ENCODE data around the gene GMPS. TPM values are rescaled to one million over a fixed set of nuclear protein-coding genes. Genes with fewer than 3 reads are reported as not detected.

The GMPS gene
- total and polyA plus RNA-seq, 2 donors (not counting 3 experiments of a cell fraction or from before 2014, with no cell fraction given) = 18.7 to 67.5 TPM

DNA sequence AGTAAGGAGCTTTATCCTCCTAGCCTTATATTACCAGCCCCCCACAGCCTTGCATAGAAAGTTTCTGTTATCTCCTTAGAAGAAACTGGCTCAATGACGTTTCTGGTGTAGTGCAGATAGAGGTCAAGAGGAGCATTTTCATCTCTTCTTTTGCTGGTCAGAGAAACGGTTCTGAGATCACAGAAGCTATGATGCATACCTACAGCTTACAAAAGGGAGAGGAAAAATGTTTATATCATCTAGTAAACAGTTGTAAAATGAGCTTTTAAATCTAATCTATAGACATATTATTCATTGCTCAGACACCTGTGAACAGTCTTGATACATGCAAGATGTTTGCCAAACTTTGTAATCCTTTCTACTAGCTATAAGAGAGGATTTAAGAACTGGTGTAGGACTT is 68.0 kb downstream of the GMPS start:
- Histone ChIP-seq H3K9me1 (replicated peaks; ENCODE audit: control insufficient read depth, extremely low read depth, insufficient read depth, low read length) (no peaks in the 10 kb centered on the region), H3K9ac (replicated peaks; ENCODE audit: extremely low read depth, insufficient read depth, low read length) (no peak overlapping the region), H3K79me2 (ENCODE audit: control insufficient read depth, insufficient read depth, low read length) (no peaks in the 10 kb centered on the region), H2AFZ (ENCODE audit: low read depth, low read length) (no peak overlapping the region), H3K4me1 (ENCODE audit: control insufficient read depth, extremely low read depth, insufficient read depth, low read length) (no peaks in the 10 kb centered on the region), H3K27ac (ENCODE audit: insufficient read depth, low read depth, low read length) (no peak overlapping the region), H3K36me3 (ENCODE audit: control insufficient read depth in 2 of 2, extremely low read depth in 1 of 2, insufficient read depth in 2 of 2, low read length in 2 of 2) (peaks cover 9 to 12% of the 10 kb centered on the region in 2 experiments), H4K20me1 (replicated peaks; ENCODE audit: control insufficient read depth, extremely low read depth, insufficient read depth, low read length) (no peaks in the 10 kb centered on the region), H3K4me3 (replicated peaks in 1 of 3; ENCODE audit: insufficient read depth in 1 of 3, low read depth in 1 of 3, low read length in 3 of 3) (no peak overlapping the region), H3K4me2 (ENCODE audit: insufficient read depth, low read length) (no peak overlapping the region), H3K27me3 (ENCODE audit: control insufficient read depth in 2 of 2, insufficient read depth in 2 of 2, low read length in 2 of 2) (no peaks in the 10 kb centered on the region), H3K9me3 (replicated peaks; ENCODE audit: control insufficient read depth, insufficient read depth, low read length) (no peaks in the 10 kb centered on the region)
- TF ChIP-seq, protein P1, sequence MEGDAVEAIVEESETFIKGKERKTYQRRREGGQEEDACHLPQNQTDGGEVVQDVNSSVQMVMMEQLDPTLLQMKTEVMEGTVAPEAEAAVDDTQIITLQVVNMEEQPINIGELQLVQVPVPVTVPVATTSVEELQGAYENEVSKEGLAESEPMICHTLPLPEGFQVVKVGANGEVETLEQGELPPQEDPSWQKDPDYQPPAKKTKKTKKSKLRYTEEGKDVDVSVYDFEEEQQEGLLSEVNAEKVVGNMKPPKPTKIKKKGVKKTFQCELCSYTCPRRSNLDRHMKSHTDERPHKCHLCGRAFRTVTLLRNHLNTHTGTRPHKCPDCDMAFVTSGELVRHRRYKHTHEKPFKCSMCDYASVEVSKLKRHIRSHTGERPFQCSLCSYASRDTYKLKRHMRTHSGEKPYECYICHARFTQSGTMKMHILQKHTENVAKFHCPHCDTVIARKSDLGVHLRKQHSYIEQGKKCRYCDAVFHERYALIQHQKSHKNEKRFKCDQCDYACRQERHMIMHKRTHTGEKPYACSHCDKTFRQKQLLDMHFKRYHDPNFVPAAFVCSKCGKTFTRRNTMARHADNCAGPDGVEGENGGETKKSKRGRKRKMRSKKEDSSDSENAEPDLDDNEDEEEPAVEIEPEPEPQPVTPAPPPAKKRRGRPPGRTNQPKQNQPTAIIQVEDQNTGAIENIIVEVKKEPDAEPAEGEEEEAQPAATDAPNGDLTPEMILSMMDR (IDR thresholded peaks at IDR 0.05; ENCODE audit: extremely low read depth in 1 of 2, insufficient read depth in 1 of 2, low read depth in 1 of 2, low read length in 2 of 2) = no peak
- TF ChIP-seq MYC (IDR thresholded peaks at IDR 0.05; ENCODE audit: low read depth, low read length) = no peak
- TF ChIP-seq POLR2AphosphoS5 (IDR thresholded peaks at IDR 0.05; ENCODE audit: insufficient read depth, low read depth, low read length) = no peak
- no peak for TF ChIP-seq JUN (IDR thresholded peaks at IDR 0.05; ENCODE audit: borderline replicate concordance, insufficient read depth, insufficient read length, low read depth)
- no peak for TF ChIP-seq GATA2 (IDR thresholded peaks at IDR 0.05; ENCODE audit: insufficient read depth, insufficient read length, low read depth, low read length)
- TF ChIP-seq FOS (IDR thresholded peaks at IDR 0.05; ENCODE audit: borderline replicate concordance, insufficient read depth, low read length) = no peak
- TF ChIP-seq POLR2A (IDR thresholded peaks at IDR 0.05; ENCODE audit: low read depth, low read length) = no peak
- TF ChIP-seq, protein P2, sequence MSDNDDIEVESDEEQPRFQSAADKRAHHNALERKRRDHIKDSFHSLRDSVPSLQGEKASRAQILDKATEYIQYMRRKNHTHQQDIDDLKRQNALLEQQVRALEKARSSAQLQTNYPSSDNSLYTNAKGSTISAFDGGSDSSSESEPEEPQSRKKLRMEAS (IDR thresholded peaks at IDR 0.05; ENCODE audit: insufficient read depth, insufficient read length) = no peak
- no peak for TF ChIP-seq EZH2 (IDR thresholded peaks at IDR 0.05; ENCODE audit: borderline replicate concordance, low read depth, low read length, severe bottlenecking)
- CTCF ChIA-PET = interaction anchor here (1.2 kb wide), 1 partner anchor 10 kb away, joined by 3 read pairs; no protein-coding TSS in a partner anchor
- BruUV-seq (replicated peaks) = no TSS peak
- FAIRE-seq (no peak), DNase-seq (ENCODE audit: low read depth, low spot score) (no peak)
- POLR2A ChIA-PET = no interaction called here
- dilution Hi-C loops (cut with MboI; ENCODE audit: extremely low pct_ligation_motif_present, low sequenced_read_pairs) = no loop called here
- intact Hi-C loops (cut with micrococcal nuclease) = no loop called here
